ENCODE data around the gene EFNA1.

- no peak for TF ChIP-seq ZBTB33 (IDR thresholded peaks at IDR 0.05)
- TF ChIP-seq CTCF (IDR thresholded peaks at IDR 0.05; ENCODE audit: low read depth, low read length, missing input control), result no peak
- no peak for TF ChIP-seq RXRA (IDR thresholded peaks at IDR 0.05)
- TF ChIP-seq GABPA (IDR thresholded peaks at IDR 0.05 in 1 of 2, conservative IDR thresholded peaks at IDR 0.05 in 1 of 2), result no peak
- no peak for TF ChIP-seq TAF1 (conservative IDR thresholded peaks at IDR 0.05)
- no peak for TF ChIP-seq EGR1 (IDR thresholded peaks at IDR 0.05; ENCODE audit: low read depth in 2 of 2)
- TF ChIP-seq REST (IDR thresholded peaks at IDR 0.05), result no peak
- no peak for TF ChIP-seq MAX (IDR thresholded peaks at IDR 0.05)
- no peak for TF ChIP-seq NR2F2 (IDR thresholded peaks at IDR 0.05)
These were observed 28.3 kb upstream of the EFNA1 start for GRCh38 chr1:155099331-155099730.

Data from liver (tissue), 3 donors.